ENCODE data around the gene PRKACB.

DNA sequence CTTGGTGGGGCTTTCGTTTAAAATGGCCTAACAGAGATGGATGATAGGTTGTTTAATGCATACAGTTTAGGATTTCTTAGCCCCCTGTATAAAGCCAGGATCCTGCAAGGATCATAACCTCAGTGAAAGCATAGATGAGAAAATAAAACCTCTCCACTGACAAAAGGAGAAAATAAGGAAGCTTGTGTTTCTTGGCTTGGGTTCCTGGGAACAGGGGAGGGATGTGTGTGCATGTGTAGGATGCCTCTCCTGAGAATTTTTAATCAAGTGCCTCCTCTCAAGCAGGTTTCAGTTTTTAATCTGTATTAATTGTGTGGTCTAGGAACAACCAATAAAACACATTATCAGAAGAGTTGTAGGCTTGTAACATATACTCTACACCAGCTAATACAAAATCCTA is 26.1 kb downstream of the PRKACB start:
- TF ChIP-seq, protein P1, sequence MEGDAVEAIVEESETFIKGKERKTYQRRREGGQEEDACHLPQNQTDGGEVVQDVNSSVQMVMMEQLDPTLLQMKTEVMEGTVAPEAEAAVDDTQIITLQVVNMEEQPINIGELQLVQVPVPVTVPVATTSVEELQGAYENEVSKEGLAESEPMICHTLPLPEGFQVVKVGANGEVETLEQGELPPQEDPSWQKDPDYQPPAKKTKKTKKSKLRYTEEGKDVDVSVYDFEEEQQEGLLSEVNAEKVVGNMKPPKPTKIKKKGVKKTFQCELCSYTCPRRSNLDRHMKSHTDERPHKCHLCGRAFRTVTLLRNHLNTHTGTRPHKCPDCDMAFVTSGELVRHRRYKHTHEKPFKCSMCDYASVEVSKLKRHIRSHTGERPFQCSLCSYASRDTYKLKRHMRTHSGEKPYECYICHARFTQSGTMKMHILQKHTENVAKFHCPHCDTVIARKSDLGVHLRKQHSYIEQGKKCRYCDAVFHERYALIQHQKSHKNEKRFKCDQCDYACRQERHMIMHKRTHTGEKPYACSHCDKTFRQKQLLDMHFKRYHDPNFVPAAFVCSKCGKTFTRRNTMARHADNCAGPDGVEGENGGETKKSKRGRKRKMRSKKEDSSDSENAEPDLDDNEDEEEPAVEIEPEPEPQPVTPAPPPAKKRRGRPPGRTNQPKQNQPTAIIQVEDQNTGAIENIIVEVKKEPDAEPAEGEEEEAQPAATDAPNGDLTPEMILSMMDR (conservative IDR thresholded peaks at IDR 0.05 in 1 of 2, IDR thresholded peaks at IDR 0.05 in 1 of 2; ENCODE audit: extremely low read depth in 1 of 2, insufficient read depth in 1 of 2, low read depth in 1 of 2, low read length in 2 of 2) = no peak
- TF ChIP-seq EZH2 (IDR thresholded peaks at IDR 0.05; ENCODE audit: borderline replicate concordance, low read length) = no peak

Data from mammary epithelial cell (primary cell).